Measurements from ENCODE around the gene SAPCD2. TPM values are rescaled to one million over a fixed set of nuclear protein-coding genes. Genes with fewer than 3 reads are reported as not detected.

The SAPCD2 gene
- total RNA-seq, 2 experiments from 2014 or later, result 13.5 to 13.7 TPM

GRCh38 chr9:137023583-137023991 lies 46.8 kb downstream of the SAPCD2 start:
- DNase-seq (no peak), ATAC-seq (no peak)
- no peaks in the 10 kb centered on the region for H3K27me3 Mint-ChIP-seq
- intact Hi-C loops (cut with micrococcal nuclease), result no loop called here
- no peaks in the 10 kb centered on the region for H3K36me3 Mint-ChIP-seq (ENCODE audit: low read depth)
- no peaks in the 10 kb centered on the region for H3K9me3 Mint-ChIP-seq
- TF ChIP-seq, protein P1, sequence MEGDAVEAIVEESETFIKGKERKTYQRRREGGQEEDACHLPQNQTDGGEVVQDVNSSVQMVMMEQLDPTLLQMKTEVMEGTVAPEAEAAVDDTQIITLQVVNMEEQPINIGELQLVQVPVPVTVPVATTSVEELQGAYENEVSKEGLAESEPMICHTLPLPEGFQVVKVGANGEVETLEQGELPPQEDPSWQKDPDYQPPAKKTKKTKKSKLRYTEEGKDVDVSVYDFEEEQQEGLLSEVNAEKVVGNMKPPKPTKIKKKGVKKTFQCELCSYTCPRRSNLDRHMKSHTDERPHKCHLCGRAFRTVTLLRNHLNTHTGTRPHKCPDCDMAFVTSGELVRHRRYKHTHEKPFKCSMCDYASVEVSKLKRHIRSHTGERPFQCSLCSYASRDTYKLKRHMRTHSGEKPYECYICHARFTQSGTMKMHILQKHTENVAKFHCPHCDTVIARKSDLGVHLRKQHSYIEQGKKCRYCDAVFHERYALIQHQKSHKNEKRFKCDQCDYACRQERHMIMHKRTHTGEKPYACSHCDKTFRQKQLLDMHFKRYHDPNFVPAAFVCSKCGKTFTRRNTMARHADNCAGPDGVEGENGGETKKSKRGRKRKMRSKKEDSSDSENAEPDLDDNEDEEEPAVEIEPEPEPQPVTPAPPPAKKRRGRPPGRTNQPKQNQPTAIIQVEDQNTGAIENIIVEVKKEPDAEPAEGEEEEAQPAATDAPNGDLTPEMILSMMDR (IDR thresholded peaks at IDR 0.05), result no peak
- ChIA-PET CTCF (interaction anchor here (4.3 kb wide), 1 partner anchor 12 kb away, joined by 42 read pairs; no protein-coding TSS in a partner anchor), POLR2A (no interaction called here)
- no peak overlapping the region for H3K4me3 Mint-ChIP-seq
- no peak overlapping the region for H3K27ac Mint-ChIP-seq
- peaks cover 7% of the 10 kb centered on the region for H3K4me1 Mint-ChIP-seq (ENCODE audit: low read depth)

DNA sequence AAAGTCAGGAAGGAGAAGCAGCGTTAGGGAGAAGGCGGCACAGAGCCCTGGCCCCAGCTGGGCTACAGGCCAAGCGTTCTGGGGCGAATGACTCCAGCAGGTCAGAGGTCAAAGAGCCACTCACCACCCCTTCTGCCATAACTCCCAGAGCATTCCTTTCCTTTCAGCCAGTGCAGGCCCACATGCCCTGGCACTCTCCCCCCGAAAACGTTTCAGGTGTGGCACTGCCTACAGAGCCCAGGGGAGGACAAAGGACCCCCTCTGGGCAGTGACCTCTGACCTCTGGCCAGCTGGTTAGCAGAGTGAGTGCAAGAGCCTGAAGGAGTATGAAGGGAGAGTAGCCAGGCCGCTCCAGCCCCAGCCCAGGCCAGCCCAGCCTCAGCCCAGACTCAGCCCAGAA lies 47.2 kb downstream of the SAPCD2 start:
- Mint-ChIP-seq H3K27me3 (no peaks in the 10 kb centered on the region), H3K4me3 (no peak overlapping the region), H3K9me3 (no peaks in the 10 kb centered on the region), H3K27ac (no peak overlapping the region), H3K4me1 (ENCODE audit: low read depth) (peaks cover 7% of the 10 kb centered on the region), H3K36me3 (ENCODE audit: low read depth) (no peaks in the 10 kb centered on the region)
- intact Hi-C loops (cut with micrococcal nuclease), result no loop called here
- ATAC-seq (no peak), DNase-seq (no peak)
- CTCF ChIA-PET, result interaction anchor here (1.2 to 2.4 kb wide), 2 partner anchors 11 to 75 kb away, joined by 5 to 17 read pairs; no protein-coding TSS in a partner anchor
- TF ChIP-seq, protein P1 (IDR thresholded peaks at IDR 0.05), result no peak
- POLR2A ChIA-PET, result no interaction called here

DNA sequence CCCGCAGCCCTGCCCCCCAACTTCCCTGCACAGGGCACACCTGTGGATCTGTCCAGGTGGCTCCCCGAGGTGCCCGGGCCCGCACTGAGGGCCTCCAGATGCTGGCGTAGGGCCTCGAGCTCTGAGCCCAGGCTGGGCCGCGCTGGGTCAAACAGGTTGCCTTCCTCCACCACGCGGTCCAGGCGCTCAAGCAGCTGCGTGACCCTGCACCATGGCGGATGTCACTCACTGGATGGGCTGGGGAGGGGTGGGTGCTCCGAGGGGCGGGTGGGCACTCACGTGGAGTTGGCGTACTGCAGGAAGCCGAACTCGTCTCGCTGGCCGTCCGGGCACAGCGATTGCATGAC lies 47.7 kb downstream of the SAPCD2 start:
- POLR2A ChIA-PET, result no interaction called here

GRCh38 chr9:137021979-137022661 lies 48.2 kb downstream of the SAPCD2 start:
- POLR2A ChIA-PET, result no interaction called here
- intact Hi-C loops (cut with micrococcal nuclease), result no loop called here
- no peak overlapping the region for H3K4me3 Mint-ChIP-seq

More for the DNA sequence above, 47.7 kb downstream of the SAPCD2 start:
- H3K4me3 Mint-ChIP-seq, result no peak overlapping the region
- peaks cover 7% of the 10 kb centered on the region for H3K4me1 Mint-ChIP-seq (ENCODE audit: low read depth)
- TF ChIP-seq, protein P1 (IDR thresholded peaks at IDR 0.05), result no peak
- DNase-seq (no peak), ATAC-seq (no peak)
- intact Hi-C loops (cut with micrococcal nuclease), result no loop called here
- H3K27ac Mint-ChIP-seq, result no peak overlapping the region
- no peaks in the 10 kb centered on the region for H3K9me3 Mint-ChIP-seq
- no peaks in the 10 kb centered on the region for H3K36me3 Mint-ChIP-seq (ENCODE audit: low read depth)
- H3K27me3 Mint-ChIP-seq, result no peaks in the 10 kb centered on the region
- CTCF ChIA-PET, result interaction anchor here (1.2 to 2.4 kb wide), 2 partner anchors 12 to 75 kb away, joined by 5 to 17 read pairs; no protein-coding TSS in a partner anchor

DNA sequence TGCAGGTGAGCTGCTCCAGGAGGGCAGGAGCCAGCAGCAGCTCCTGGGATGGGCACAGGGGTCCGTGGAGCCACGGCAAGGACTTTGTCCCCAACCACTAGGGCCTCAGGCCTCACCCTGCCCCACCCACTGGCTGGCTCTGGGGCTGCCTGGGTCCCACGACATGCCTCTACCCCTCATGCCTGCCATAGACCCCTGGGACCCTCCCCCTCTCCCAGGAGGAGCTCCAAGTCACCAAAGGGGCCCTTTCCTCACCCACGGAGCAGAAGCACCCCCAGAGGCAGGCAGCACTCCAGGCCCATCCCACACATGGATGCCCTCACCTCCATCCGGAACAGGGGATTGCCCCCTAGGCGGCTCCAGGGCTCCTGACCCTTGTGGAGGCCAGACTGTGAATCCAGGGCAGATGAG lies 48.8 kb downstream of the SAPCD2 start:
- Mint-ChIP-seq H3K4me3 (no peak overlapping the region), H3K27ac (no peak overlapping the region)

More at GRCh38 chr9:137021979-137022661, 48.2 kb downstream of the SAPCD2 start:
- TF ChIP-seq, protein P1 (IDR thresholded peaks at IDR 0.05), result no peak
- no peaks in the 10 kb centered on the region for H3K9me3 Mint-ChIP-seq
- H3K27me3 Mint-ChIP-seq, result no peaks in the 10 kb centered on the region
- peak; percentile 91 for DNase-seq
- no peaks in the 10 kb centered on the region for H3K36me3 Mint-ChIP-seq (ENCODE audit: low read depth)
- H3K27ac Mint-ChIP-seq, result no peak overlapping the region
- CTCF ChIA-PET, result interaction anchor here (1.2 to 2.4 kb wide), 2 partner anchors 12 to 74 kb away, joined by 5 to 17 read pairs; no protein-coding TSS in a partner anchor
- peak; percentile 95 for ATAC-seq
- peaks cover 4% of the 10 kb centered on the region for H3K4me1 Mint-ChIP-seq (ENCODE audit: low read depth)

More for the DNA sequence above, 48.8 kb downstream of the SAPCD2 start:
- Mint-ChIP-seq H3K4me1 (ENCODE audit: low read depth) (peaks cover 1% of the 10 kb centered on the region), H3K27me3 (no peaks in the 10 kb centered on the region), H3K9me3 (no peaks in the 10 kb centered on the region), H3K36me3 (ENCODE audit: low read depth) (no peaks in the 10 kb centered on the region)
- POLR2A ChIA-PET, result no interaction called here
- DNase-seq (no peak), ATAC-seq (no peak)
- intact Hi-C loops (cut with micrococcal nuclease), result no loop called here
- TF ChIP-seq, protein P1 (IDR thresholded peaks at IDR 0.05), result no peak
- CTCF ChIA-PET, result interaction anchor here (1.1 to 2.4 kb wide), 2 partner anchors 8 to 13 kb away, joined by 3 to 17 read pairs; no protein-coding TSS in a partner anchor
